ENCODE measurements around the gene C1orf210.

Gene C1orf210

DNA sequence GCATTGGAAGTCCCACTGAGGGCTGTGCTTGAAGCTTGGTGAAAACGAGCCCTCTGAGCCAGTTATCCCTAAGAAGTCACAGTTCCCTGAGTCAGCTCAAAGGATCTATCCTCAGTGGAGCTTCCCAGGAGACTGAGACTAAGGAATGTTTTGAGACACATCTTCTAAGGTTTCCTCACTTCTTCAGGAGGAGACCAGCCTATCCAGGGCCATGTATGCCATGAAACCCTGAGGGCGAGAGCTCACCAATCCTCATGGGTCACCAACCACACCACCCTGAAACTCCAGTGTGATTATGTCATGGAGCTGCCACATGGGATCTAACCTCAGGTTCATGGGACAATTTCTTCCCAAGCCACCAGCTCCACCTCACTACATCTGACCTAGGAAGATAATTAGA is 7.8 kb upstream of the C1orf210 start:
- no peak for DNase-seq

- no peak for DNase-seq
Observed at GRCh38 chr1:43292679-43293078, 7.3 kb upstream of the C1orf210 start.

- DNase-seq: no peak
Observed at GRCh38 chr1:43292216-43292615, 6.8 kb upstream of the C1orf210 start.

GRCh38 chr1:43288785-43289706 is 3.7 kb upstream of the C1orf210 start:
- DNase-seq: no peak

DNA sequence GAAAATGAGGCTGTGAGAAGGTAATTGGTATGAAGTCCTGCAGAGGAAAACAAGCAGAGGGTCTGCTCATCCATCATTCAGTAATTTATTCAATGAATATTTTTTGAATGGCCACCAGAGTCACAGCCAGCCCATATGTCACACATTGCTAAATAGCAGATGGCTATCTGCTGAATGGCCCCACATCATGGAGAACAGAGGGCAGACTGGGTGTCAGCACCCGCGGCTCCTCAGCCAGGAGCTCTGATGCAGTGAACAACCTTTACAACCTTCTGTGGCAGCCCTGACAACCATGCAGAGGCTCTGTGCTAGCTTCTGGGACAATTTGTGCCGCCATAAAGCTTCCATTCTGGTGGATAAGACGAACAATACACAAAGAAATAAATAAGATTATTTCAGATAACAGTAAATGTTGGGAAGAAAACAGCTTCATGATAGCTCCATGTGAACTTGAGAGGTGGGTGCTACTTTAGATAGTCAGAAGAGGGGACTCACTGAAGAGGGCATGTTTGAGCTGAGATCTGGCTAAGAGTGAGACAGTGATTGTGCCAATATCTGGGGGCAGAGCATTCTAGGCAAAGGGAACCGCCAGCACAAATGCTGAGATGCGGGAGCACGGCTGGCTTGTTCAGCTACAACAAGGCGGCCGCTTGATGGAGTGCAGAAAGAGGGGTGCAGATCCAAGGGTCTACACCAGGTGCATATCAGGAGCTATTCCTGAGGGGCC is 2.8 kb upstream of the C1orf210 start:
- no peak for DNase-seq

DNA sequence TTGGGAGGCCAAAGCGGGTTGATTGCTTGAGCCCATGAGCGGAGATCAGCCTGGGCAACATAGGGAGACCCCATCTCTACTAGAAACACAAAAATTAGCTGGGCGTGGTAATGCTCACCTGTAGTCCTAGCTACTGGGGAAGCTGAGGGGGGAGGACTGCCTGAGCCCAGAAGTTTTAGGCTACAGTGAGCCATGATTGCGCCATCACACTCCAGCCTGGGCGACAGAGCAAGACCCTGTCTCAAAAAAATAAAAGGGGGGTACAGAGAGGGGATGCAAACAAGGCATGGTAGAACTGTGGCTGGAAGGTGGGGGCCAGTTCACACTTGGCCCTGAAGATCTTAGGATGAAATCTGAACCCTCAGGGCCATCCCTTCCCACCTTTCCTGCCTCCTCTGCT is 1.2 kb upstream of the C1orf210 start:
- no peak for DNase-seq

DNA sequence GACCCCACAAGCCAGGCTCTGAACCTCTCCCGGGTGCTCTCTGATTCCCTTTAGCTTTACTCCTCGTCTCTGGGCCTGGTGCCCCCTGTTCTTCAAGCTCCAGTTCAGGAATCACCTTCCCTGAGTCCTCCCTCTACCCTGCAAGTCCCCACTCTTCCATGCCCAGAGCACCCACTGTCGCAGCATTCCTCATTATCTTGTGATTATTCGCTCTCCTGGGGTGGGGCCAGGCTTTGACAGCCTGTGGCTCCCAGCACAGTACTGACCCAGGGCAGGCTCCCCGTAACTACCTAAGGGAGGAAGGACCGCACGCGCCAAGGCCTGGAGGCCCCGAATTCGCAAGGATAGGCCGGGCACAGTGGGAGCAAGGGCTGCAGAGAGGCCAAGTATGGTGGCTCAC is 734 bp upstream of the C1orf210 start:
- DNase-seq: no peak

DNA sequence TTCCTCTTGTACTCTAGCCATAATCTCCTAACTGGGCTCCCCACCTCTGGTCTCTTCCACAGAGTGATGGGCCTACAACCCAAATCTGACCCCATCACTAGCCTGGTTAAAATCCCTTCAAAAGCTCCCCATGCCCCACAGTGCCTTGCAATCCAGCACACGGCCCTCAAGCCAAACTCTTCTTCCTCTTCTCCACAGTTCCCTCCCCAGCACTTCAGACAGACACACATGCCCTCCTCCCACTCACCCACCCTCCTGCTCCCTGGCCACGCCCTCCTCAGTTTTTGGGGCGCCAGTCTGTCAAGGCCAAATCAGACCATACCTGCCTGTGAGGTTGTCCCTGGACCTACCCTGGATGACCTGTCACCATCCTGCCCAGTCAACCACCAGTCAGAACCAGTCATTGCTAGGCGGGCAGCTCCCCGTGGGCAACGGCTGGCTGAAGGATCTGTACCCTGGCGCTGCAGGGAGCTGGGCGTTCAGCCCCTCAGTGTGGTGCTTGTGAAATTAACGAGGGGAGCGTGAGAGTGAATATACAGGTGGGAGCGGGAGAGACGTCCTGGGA is 753 bp downstream of the C1orf210 start:
- no peak for DNase-seq

- no peak for DNase-seq
Observed at GRCh38 chr1:43284065-43284464, 1.3 kb downstream of the C1orf210 start.

DNA sequence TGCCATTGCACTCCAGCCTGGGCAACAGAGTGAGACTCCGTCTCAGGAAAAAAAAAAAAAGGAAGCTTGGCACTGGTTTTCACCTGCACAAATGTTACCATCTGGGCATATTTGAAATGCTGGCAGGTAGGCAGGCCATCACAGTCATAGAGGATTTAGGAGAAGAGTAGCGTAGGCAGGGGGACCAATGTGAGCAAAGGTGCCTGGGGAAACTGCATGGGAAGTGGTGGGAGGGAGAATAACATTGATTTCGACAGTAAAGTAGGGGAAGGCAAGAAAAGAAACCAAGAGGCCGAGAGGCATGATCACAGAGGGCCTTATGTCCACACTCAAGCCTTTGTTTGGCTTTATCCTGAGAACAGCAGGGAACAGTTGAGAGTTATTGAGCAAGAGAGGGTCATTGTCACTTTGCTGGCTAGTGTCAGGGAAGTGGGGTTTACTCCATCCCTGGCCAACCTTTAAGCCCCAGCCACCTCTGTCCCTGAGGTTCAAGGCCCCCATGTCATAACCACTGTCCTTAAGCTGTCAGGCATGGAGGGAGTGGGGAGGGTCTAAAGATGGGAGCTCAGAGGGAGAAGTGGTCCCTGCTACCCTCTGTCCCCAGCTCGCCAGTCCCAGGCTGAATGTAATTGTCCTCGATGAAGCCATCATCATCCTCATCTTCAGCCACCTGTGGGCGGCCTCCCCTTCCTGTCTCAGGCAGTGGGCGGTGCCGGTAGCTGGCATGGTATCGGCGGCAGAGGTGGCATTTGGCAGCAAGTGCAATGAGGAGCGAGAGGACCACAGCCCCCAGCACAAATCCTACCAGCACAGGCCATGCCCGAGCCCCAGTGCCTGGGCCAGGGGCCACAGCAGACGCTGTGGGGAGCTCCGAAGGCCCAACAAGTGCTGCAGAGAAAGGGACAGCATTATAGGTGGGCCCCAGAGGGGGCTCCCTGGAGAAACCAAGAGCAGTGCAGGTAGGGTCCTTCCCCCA is 2.9 kb downstream of the C1orf210 start:
- DNase-seq: no peak

DNA sequence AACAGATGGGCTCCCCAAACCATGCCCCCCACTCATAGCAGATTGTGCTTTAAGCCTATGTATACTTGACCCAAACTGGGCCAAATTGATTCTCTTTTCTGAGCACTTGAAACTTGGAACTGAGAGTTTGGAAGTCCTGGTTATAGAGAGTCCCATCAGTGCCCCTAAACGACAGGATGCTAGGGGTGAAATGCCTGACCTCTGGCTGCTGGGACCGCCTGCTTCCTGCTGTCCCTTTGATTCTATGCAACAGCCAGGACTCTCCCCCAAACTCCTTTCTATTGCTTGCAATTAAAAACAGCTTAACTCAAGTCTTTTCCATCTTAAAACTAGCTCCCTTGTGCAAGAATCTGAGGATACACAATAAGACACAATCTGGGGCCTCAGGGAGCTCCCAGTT is 4.7 kb downstream of the C1orf210 start:
- DNase-seq: no peak

DNA sequence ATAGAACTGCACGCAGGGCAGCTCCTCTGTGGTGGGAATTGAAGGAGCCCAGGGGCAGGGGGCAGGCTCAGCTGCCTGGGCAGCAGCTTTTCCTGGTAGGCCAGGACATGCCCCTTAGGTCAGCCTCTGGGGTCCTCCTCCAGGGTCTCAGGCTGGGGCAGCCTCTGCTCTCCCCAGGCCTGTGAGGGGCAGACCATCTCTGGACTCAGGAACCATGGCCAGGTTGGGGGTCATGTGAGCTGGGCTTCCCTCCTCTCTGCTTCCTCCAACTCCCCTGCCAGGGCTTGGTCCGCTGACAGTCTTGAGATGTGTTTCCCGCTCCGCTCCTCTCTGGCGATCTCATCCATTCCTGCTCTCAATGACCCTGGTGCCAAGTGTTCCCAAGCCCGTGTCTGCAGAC is 5.7 kb downstream of the C1orf210 start:
- DNase-seq: no peak

DNA sequence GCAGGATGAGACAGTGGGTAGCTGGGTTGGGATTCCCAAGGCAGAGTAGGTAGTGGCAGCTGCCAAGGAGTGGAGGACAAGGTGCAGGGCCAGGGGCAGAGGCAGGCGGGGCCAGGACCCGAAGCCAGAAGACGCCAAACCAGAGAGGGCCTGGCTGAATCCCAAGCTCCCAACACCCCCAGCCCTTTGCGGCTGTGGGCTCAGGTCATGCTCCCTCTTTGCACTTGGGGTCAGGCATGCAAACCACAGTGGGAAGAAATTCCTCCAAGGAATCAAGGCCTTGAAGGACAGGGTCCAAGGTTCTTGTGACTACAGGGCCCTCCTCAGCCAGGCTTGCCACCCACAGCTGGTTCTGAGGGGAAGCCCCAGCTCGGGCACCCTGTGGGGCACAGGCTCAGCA is 6.2 kb downstream of the C1orf210 start:
- DNase-seq: no peak

DNA sequence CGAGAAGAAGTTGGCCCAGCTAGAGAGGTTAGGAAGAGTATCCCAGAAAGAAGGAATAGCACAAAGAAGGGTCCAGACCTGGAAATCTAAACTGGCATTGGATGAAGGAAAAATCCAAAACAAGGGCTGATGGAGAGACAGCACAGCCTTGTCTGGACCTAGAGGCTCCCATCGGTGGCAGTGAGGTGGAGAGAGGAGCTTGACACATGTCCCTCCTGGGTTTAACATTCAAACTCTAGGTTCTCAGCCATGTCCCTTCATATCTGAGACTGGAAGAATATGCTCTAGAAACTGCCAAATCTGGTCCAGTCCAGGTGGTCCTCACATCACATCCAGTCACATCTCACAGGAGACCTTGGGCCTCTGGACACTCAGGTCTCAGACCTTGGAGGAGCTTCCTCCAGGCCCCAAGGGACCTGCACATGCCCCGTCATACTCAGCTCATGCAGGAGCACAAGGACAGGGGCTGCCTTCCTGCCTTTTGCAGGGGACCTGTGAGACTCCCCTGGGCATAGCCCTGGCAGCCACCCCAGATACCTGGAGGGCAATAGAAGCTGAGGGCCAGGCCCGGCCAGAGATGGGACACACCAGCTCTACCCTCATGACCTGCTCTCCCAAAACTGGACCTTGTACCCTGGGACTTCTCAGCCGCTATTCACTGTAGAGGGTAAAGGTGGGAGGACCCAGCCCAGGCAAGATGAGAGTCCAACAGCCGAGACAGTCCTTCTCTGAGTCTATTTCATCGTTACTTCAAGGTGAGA is 8.1 kb downstream of the C1orf210 start:
- DNase-seq: no peak

- DNase-seq: no peak
Observed at GRCh38 chr1:43276673-43277072, 8.7 kb downstream of the C1orf210 start.

DNA sequence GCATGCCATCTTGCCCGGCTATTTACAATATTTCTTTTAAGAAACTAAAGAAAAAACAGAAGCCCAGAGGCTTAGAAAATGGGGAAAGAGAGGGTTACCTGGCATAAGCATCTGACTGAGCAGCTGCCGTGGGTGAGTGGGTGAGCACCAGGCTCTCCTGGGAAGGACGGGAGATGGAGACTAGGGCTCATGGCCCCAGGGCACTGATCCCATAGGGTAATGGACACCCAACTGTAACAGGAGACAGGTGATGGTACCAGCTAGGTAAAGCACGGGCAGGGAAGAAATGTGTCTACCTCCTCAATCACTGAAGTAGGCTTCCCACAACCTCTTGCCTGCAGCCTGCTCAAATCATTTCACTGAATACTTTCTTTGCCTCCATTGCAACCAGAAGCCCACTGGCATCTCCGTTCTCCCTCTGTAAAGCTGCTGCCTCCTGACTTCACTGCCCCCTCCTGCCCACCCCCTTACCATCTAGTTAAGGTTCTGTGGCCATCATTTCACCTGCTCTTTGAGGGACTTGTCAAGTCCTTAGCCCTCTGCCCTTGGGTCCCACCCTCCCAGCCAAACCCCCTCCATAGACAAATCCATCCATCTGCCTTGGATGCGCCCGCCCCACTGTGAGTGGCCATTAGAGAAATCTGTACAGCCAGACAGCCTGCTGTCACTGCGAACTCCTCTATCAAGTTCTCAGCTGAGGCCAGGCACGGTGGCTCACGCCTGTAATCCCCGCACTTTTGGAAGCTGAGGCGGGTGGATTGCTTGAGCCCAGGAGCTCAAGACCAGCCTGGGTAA is 9.4 kb downstream of the C1orf210 start:
- no peak for DNase-seq

- no peak for DNase-seq
Observed at GRCh38 chr1:43274804-43275180, 10.6 kb downstream of the C1orf210 start.

DNA sequence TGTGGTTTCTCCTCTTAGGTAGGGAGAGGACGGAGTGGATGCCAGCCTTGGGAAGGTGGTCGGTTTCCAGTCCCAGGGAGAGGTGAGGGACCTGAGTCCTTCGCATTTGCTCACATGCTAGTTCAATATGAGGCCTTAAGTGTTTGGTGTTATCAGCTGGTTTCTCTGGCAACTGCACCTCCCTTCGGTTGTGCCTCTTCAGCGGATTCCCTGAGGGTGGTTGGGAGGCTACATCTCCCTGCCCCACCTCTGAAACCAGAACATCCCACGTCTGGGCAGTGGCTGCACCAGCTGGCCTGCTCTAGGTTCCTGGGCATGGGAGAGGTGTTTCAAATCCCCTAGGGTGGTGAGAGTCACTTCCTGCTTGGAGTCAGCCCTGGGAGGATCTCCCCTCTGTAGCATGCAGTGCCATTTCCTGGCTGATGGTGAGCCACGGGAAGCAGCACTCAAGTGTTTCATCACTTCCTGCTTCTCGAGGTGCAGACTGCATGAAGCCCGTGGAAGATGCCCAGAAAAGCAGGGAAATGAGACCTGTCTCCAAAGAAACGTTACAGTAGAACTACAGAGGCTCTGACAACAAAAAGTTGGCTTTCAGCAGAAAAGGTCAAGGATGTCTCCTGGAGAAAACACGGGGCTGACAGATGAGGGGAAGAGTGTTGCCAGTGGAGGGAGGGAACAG is 11.1 kb downstream of the C1orf210 start:
- DNase-seq: peak; percentile 19

GRCh38 chr1:43273708-43274107 is 11.7 kb downstream of the C1orf210 start:
- no peak for DNase-seq

Measured in stimulated activated CD4-positive, alpha-beta T cell treated with anti-CD3 and anti-CD28 coated beads, Interleukin-4, amount 100 ng/mL, for 24 hours (primary cell).